Spleen (tissue), 13 donors: ENCODE data around the gene DECR2. TPM values are rescaled to one million over a fixed set of nuclear protein-coding genes. Genes with fewer than 3 reads are reported as not detected.

ENCODE experiments used
- DNase-seq: peaks from one replicate; pipeline ENCODE4 v3.0.0-alpha.2; 2020
- H3K27ac ChIP-seq, 8 donors: fragments of 200-600 bp; sonication (generic) in 7 of 8; 1 replicate in 4 of 8; 2 replicates in 4 of 8; pipeline versions ENCODE4 v1.5.0 to v1.8.0; 2016 to 2021; ENCODE audit warnings: inconsistent platforms in 4 of 8, mild to moderate bottlenecking in 4 of 8, moderate library complexity in 1 of 8
- H3K27me3 ChIP-seq, 7 donors: fragments of 200-600 bp; sonication (generic) in 6 of 7; replicated peaks in 1 of 7; 1 replicate in 4 of 7; 2 replicates in 3 of 7; pipeline versions ENCODE4 v1.5.0 to v1.8.0; 2016 to 2021; ENCODE audit warnings: inconsistent platforms in 3 of 7, mild to moderate bottlenecking in 1 of 7
- H3K36me3 ChIP-seq, 6 donors: fragments of 200-600 bp; sonication (generic) in 5 of 6; 1 replicate in 4 of 6; 2 replicates in 2 of 6; pipeline versions ENCODE4 v1.5.0 to v1.8.0; 2016 to 2021; ENCODE audit warnings: inconsistent platforms in 2 of 6
- H3K4me1 ChIP-seq, 6 donors: fragments of 200-600 bp; sonication (generic) in 5 of 6; 1 replicate in 3 of 6; 2 replicates in 3 of 6; pipeline versions ENCODE4 v1.5.0 to v1.8.0; 2016 to 2021; ENCODE audit warnings: inconsistent platforms in 3 of 6
- H3K4me3 ChIP-seq, 8 donors: fragments of 200-600 bp; sonication (generic) in 7 of 8; 1 replicate in 4 of 8; 2 replicates in 4 of 8; pipeline versions ENCODE4 v1.5.0 to v1.8.0; 2016 to 2021; ENCODE audit warnings: inconsistent platforms in 4 of 8, mild to moderate bottlenecking in 4 of 8, moderate library complexity in 2 of 8
- H3K9me3 ChIP-seq, 8 donors: fragments of 200-600 bp; sonication (generic) in 7 of 8; 1 replicate in 4 of 8; 2 replicates in 4 of 8; pipeline versions ENCODE4 v1.5.0 to v1.8.0; 2016 to 2021; ENCODE audit warnings: inconsistent platforms in 4 of 8
- POLR2A ChIP-seq, 3 donors: fragments of 450-650 bp; IDR thresholded peaks; one replicate each; pipeline ENCODE4 v1.5.1; 2017; ENCODE audit warnings: antibody characterized with exemption in 3 of 3, mild to moderate bottlenecking in 1 of 3
- POLR2AphosphoS5 ChIP-seq, 3 donors: sonication (generic); formaldehyde crosslinking; IDR thresholded peaks; one replicate each; pipeline ENCODE4 v1.5.1; 2017; ENCODE audit warnings: antibody characterized with exemption in 3 of 3
- WGBS, 5 donors: extraction: QIAGEN DNeasy Blood & Tissue Kit in 3 of 5; methylation state at CpG; one replicate each; pipeline versions ENCODE4 v1.1.5 to v1.1.7; 2013 to 2018; 5-methylcytosine and 5-hydroxymethylcytosine counted together
- intact Hi-C: fragments of 100-400 bp; cut with DNase I; formaldehyde crosslinking; loops from one replicate; pipeline ENCODE4 v1.15.0; 2023; ENCODE audit warnings: low total_unique reads
- long read RNA-seq, 2 donors: transcript quantifications; one replicate each; lab custom pipeline, GENCODE V29; 2026
- polyA plus RNA-seq, 3 donors: library from polyadenylated mRNA; stranded (reverse); fragments of 200-250 nt; gene quantifications; one replicate each; pipeline ENCODE4 v1.2.1, GENCODE V29; 2013
- total RNA-seq, 7 donors: library from RNA; depleted of rRNA in 3 of 7; stranded (reverse); fragments of >200 nt in 3 of 7; fragmentation: NEBNext Ultra II Directional in 4 of 7; extraction: Animal tissue kit (Norgen Biotek cat#: 25700) in 4 of 7; gene quantifications; one replicate each; pipeline versions ENCODE4 v1.1.0 to v1.2.1, GENCODE V29; 2016 to 2021
- TF ChIP-seq, protein P1 (sequence below), 11 experiments: fragments of 200-600 bp in 7 of 11; fragments of 450-650 bp in 4 of 11; sonication (generic) in 4 of 11; IDR thresholded peaks in 8 of 11; conservative IDR thresholded peaks in 3 of 11; 1 replicate in 7 of 11; 2 replicates in 4 of 11; pipeline versions ENCODE4 v1.4.0 to v1.8.0; 2016 to 2021; ENCODE audit warnings: antibody characterized with exemption in 11 of 11, inconsistent platforms in 4 of 11, mild to moderate bottlenecking in 1 of 11
- donor health status: healthy with polysubstance abuse.
- donor health status: DM: no; HTN: no; CAD: no; lungs with moderate emphysema.
- donor health status: DM: no; HTN: no; CAD: no.
- donor health status: Bipolar disorder and iron deficiency.
- donor health status: healthy.
- donor health status: DM: no; HTN: no; CAD: no.
- donor health status: DM: yes; HTN: yes; CAD: no.

Gene DECR2, protein sequence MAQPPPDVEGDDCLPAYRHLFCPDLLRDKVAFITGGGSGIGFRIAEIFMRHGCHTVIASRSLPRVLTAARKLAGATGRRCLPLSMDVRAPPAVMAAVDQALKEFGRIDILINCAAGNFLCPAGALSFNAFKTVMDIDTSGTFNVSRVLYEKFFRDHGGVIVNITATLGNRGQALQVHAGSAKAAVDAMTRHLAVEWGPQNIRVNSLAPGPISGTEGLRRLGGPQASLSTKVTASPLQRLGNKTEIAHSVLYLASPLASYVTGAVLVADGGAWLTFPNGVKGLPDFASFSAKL
- total RNA-seq = 10 to 100 TPM in 5 of 7 donors, 1 to 10 TPM in 2; 8.9 to 14.8 (median 11.7) TPM
- 10 to 100 TPM in 2 of 3 donors, 1 to 10 TPM in 1; 9.1 to 19.5 (median 14.1) TPM for polyA plus RNA-seq
- long read RNA-seq, donor 1, partial matches to known transcripts = 0 of 1 reads
- long read RNA-seq, donor 1, other reads (novel, unspliced or antisense) = 0 of 1 reads
- long read RNA-seq, donor 2, partial matches to known transcripts = 0 of 3 reads
- long read RNA-seq, donor 2, other reads (novel, unspliced or antisense) = 0 of 3 reads

DNA sequence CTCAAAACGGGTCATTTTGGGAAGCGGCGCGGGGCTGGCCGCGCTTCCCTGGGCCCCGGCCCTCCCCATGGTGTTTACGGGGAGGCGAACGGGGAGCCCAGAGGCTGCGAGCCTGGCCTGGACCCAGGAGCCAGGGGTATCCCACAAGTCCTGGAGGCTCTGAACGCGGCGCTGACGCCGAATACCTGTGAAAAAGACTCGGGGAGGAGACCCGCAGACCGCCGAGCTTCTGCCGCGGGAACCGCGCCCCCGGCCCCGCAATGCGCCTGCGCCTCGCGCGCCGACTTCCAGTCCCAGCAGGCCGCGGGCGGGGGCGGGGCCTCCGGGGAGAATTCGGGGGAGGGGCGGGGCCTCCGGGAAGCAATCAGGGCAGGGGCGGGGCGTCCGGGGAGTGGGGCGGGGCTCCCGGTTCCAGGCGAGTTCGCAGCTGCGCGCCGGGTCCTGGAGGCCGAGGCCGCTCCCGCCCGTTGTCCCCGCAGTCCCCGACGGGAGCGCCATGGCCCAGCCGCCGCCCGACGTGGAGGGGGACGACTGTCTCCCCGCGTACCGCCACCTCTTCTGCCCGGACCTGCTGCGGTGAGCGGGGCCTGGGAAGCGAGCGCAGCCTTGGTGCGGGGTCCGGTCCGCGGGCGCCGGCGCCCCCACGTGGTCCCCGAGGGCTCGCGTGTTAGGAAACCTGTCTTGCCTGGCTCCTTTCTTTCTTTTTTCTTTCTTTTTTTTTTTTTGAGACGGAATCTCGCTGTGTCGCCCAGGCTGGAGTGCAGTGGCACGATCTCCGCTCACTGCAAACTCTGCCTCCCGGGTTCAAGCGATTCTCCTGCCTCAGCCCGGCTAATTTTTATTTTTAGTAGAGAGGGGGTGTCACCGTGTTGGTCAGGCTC lies at the start of gene DECR2:
Gene DECR2, plus strand, starts transcription at position 418 of the 881 bp plus-strand sequence. Its CDS starts 79 bp downstream, at position 497.
- H3K27ac ChIP-seq = peak within 1 kb of the TSS; percentile 83 to 98 (median 93)
- H3K9me3 ChIP-seq = no peaks in the 10 kb centered on the region
- H3K4me1 ChIP-seq = peaks cover 1 to 51% (median 30%) of the 10 kb centered on the region in 6 donors
- peaks cover 0 to 8% (median 0%) of the 10 kb centered on the region in 6 donors for H3K36me3 ChIP-seq
- intact Hi-C loops = no loop called here
- TF ChIP-seq POLR2AphosphoS5 (IDR thresholded peaks at IDR 0.05) = peak; percentile 95 to 96 (median 96)
- TF ChIP-seq, protein P1, sequence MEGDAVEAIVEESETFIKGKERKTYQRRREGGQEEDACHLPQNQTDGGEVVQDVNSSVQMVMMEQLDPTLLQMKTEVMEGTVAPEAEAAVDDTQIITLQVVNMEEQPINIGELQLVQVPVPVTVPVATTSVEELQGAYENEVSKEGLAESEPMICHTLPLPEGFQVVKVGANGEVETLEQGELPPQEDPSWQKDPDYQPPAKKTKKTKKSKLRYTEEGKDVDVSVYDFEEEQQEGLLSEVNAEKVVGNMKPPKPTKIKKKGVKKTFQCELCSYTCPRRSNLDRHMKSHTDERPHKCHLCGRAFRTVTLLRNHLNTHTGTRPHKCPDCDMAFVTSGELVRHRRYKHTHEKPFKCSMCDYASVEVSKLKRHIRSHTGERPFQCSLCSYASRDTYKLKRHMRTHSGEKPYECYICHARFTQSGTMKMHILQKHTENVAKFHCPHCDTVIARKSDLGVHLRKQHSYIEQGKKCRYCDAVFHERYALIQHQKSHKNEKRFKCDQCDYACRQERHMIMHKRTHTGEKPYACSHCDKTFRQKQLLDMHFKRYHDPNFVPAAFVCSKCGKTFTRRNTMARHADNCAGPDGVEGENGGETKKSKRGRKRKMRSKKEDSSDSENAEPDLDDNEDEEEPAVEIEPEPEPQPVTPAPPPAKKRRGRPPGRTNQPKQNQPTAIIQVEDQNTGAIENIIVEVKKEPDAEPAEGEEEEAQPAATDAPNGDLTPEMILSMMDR (IDR thresholded peaks at IDR 0.05 in 8 of 11, conservative IDR thresholded peaks at IDR 0.05 in 3 of 11) = peak in 10 of 11 experiments; percentile 17 to 68 (median 53)
- TF ChIP-seq POLR2A (IDR thresholded peaks at IDR 0.05) = peak in 2 of 3 donors; percentile 53 to 66
- peak; percentile 99 for DNase-seq
- peak within 1 kb of the TSS; percentile 62 to 94 (median 76) for H3K4me3 ChIP-seq
- WGBS, 5 donors = 0 to 1% (median 0%) methylated on average over 42 to 91 of the region's 91 CpGs
- no peaks in the 10 kb centered on the region for H3K27me3 ChIP-seq

DNA sequence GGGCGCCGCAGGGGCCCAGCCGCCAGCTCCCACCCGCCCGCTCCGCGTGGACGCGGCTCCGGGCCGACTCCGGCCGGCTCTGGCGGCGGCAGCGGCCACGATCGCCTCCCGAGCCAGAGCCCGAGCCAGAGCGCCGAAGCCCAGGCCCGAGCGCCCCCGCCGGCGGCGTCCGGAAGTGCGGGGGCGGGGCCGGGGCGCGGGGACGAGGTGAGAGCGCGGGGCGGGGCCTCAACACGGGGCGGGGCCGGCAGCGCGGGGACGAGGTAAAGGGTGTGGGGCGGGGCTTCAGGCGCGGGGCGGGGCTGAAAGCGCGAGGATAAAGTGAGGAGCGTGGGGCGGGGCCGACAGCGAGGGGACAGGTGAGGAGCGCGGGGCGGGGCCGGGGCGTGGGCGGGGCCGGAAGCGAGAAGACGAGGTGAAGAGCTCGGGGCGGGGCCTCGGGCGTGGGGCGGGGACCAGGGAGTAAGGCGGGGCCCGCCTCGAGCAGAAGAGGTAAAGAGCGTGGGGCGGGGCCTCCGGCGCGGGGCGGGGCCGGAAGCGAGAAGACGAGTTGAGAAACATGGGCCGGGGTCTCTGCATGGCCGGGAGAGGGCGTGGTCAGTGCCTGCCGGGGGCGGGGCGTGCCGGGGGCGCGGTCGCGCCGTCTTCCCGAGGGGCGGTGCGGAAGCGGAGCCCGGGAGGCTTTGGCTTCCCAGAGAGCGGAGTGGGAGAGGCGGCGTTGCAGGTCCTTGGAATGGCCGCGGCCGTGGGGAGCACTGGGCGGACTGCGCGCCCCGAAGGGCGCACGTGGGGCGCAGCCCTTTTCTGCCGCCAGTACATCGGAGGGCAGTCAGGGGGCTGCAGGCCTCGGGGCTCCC lies 48.9 kb upstream of the DECR2 start, which contains the start of gene AXIN1:
Gene AXIN1, minus strand, starts transcription at position 177 of the 857 bp plus-strand sequence. CDS start 5,698 bp downstream, outside the sequence.
- Histone ChIP-seq H3K4me1 (peaks cover 15 to 76% (median 46%) of the 10 kb centered on the region in 6 donors), H3K4me3 (peak within 1 kb of the TSS; percentile 37 to 87 (median 66)), H3K27ac (peak within 1 kb of the TSS; percentile 42 to 88 (median 74)), H3K36me3 (peaks cover 0 to 13% (median 0%) of the 10 kb centered on the region in 6 donors), H3K9me3 (no peaks in the 10 kb centered on the region), H3K27me3 (no peaks in the 10 kb centered on the region)
- intact Hi-C loops = loop anchor here (10.0 kb wide), 1 partner anchor 118 kb away; the partner anchor contains the start of gene FAM234A
- WGBS, 5 donors = 2 to 4% (median 2%) methylated on average over 75 to 113 of the region's 113 CpGs
- DNase-seq = peak; percentile 100
- TF ChIP-seq POLR2A (IDR thresholded peaks at IDR 0.05) (no peak), POLR2AphosphoS5 (IDR thresholded peaks at IDR 0.05) (peak; percentile 57 to 69 (median 63))
- TF ChIP-seq, protein P1 (IDR thresholded peaks at IDR 0.05 in 8 of 11, conservative IDR thresholded peaks at IDR 0.05 in 3 of 11) = peak in 7 of 11 experiments; percentile 44 to 84 (median 72)

DNA sequence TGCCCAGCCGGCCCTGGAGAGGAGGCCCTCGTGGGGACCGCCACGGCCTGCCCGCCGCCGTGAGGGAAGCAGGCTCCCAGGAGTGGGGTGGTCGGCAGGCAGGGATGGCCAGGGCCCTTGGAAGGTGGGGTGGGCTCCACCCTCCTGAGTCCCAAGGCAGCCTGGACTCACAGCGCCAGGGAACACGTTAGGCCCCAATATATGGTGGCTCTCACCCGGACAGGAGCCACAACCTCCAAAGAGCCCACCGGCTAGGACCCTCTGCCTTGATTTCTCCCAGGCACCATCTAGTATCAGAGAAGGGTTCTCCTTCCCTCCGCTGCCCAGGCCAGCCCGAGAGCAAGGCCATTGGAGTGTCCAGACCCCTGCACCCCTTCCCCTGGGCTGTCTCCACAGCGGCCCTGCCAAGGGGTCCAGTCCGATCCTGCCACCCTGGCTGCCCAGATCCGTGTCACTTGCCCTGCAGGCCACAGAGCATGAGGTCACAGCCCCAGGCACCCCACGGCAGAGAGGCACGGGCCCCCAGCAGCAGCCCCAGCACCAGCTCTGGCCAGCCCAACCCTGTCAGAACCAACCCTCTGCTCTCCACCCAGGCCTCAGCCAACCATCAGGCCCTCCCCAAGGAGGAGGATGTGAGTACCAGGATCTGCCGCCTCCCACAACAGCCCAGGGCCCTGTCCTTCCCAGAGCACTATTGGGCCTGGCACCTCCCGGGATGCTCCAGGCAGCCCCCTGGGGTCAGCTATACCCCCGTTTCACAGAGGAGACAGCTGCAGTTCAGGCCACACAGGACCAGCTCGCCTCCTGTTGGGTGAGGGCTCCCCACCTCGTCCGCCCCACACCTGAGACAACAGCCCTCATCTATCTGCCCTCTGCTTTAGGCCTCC lies 48.0 kb upstream of the DECR2 start:
- Histone ChIP-seq H3K9me3 (no peaks in the 10 kb centered on the region), H3K4me1 (peaks cover 15 to 68% (median 37%) of the 10 kb centered on the region in 6 donors), H3K36me3 (peaks cover 0 to 13% (median 0%) of the 10 kb centered on the region in 6 donors), H3K27ac (peak overlapping the region in 7 of 8 donors; percentile 54 to 88 (median 75)), H3K27me3 (no peaks in the 10 kb centered on the region), H3K4me3 (peak overlapping the region; percentile 6 to 87 (median 56))
- DNase-seq = peak; percentile 90
- intact Hi-C loops = loop anchor here (10.0 kb wide), 1 partner anchor 119 kb away; the partner anchor contains the start of gene FAM234A
- 57 to 84% (median 68%) methylated on average over 9 to 25 of the region's 25 CpGs for WGBS, 5 donors
- TF ChIP-seq POLR2A (IDR thresholded peaks at IDR 0.05) (no peak), POLR2AphosphoS5 (IDR thresholded peaks at IDR 0.05) (no peak)
- TF ChIP-seq, protein P1 (IDR thresholded peaks at IDR 0.05 in 8 of 11, conservative IDR thresholded peaks at IDR 0.05 in 3 of 11) = no peak
